ENCODE measurements around the gene FBXO15. TPM values are rescaled to one million over a fixed set of nuclear protein-coding genes. Genes with fewer than 3 reads are reported as not detected.

The FBXO15 gene
- polyA plus RNA-seq, 1 experiment, result 0.75 TPM

DNA sequence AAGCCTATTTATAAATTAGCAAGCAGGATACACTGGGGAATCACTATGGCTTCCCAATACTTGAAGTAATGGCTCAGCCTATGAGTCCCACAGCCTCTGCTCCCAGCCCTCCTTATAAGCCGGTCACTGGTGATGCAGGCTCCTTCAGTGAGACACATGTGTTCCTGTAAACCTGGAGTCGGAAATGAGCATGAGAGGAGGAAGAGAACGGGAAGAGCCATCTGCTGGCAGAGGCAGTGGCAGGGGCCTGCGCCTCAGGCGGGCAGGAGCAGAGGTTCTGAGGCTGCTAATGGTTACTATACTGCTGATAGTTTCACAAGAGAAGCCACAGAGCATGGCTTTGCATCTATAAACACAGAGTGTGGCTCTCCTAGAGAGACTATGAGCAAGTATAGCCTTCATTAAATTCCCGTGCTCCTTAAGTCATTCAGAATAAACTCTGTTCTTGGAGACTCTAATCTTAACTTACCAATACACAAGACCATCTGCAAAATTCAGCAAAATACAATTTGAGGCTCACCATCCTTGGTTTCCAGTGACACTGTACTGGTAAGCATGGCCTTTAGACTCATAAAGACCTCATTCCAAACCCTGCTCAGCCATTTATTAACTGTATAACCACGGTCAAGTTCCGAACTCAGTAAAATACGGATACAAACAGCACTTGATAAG is 63.3 kb downstream of the FBXO15 start:
- H3K36me3 ChIP-seq (ENCODE audit: control insufficient read depth, insufficient read depth, low read length), result no peaks in the 10 kb centered on the region
- CTCF ChIA-PET, result no interaction called here
- POLR2A ChIA-PET, result no interaction called here
- H3K4me3 ChIP-seq (ENCODE audit: low read depth, low read length), result no peak overlapping the region
- no peaks in the 10 kb centered on the region for H3K27me3 ChIP-seq (ENCODE audit: control insufficient read depth, insufficient read depth, low read length)
- TF ChIP-seq, protein P1, sequence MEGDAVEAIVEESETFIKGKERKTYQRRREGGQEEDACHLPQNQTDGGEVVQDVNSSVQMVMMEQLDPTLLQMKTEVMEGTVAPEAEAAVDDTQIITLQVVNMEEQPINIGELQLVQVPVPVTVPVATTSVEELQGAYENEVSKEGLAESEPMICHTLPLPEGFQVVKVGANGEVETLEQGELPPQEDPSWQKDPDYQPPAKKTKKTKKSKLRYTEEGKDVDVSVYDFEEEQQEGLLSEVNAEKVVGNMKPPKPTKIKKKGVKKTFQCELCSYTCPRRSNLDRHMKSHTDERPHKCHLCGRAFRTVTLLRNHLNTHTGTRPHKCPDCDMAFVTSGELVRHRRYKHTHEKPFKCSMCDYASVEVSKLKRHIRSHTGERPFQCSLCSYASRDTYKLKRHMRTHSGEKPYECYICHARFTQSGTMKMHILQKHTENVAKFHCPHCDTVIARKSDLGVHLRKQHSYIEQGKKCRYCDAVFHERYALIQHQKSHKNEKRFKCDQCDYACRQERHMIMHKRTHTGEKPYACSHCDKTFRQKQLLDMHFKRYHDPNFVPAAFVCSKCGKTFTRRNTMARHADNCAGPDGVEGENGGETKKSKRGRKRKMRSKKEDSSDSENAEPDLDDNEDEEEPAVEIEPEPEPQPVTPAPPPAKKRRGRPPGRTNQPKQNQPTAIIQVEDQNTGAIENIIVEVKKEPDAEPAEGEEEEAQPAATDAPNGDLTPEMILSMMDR (IDR thresholded peaks at IDR 0.05; ENCODE audit: insufficient read depth, low read depth, low read length), result no peak
- no peak for DNase-seq (ENCODE audit: low read depth)

DNA sequence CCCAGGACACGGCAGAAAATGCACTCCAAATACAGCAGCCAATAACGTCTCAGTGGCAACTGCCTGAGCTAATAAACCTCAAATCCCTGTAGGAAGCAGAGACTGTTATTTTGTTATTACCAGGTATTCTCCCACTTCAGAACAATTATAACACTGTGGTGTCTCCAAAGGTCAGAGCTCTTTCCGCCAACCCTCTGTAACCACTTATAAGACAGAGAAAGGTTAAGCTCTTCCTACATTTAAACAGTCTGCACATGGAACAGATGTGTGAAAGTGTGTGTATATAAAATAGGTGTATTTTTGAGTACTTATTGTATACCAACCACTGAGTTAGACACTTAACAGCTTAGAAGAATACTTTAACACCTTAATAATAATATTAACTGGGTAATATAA is 64.1 kb downstream of the FBXO15 start:
- Histone ChIP-seq H3K27me3 (ENCODE audit: control insufficient read depth, insufficient read depth, low read length) (no peaks in the 10 kb centered on the region), H3K36me3 (ENCODE audit: control insufficient read depth, insufficient read depth, low read length) (no peaks in the 10 kb centered on the region), H3K4me3 (ENCODE audit: low read depth, low read length) (no peak overlapping the region)
- POLR2A ChIA-PET, result interaction anchor here (0.6 kb wide), 1 partner anchor 663 kb away, joined by 3 read pairs; no protein-coding TSS in a partner anchor
- no peak for DNase-seq (ENCODE audit: low read depth)
- CTCF ChIA-PET, result interaction anchor here (1.2 to 2.5 kb wide), 8 partner anchors 9 to 1320 kb away, joined by 3 to 20 read pairs (median 10); no protein-coding TSS in a partner anchor
- TF ChIP-seq, protein P1 (IDR thresholded peaks at IDR 0.05; ENCODE audit: insufficient read depth, low read depth, low read length), result no peak

DNA sequence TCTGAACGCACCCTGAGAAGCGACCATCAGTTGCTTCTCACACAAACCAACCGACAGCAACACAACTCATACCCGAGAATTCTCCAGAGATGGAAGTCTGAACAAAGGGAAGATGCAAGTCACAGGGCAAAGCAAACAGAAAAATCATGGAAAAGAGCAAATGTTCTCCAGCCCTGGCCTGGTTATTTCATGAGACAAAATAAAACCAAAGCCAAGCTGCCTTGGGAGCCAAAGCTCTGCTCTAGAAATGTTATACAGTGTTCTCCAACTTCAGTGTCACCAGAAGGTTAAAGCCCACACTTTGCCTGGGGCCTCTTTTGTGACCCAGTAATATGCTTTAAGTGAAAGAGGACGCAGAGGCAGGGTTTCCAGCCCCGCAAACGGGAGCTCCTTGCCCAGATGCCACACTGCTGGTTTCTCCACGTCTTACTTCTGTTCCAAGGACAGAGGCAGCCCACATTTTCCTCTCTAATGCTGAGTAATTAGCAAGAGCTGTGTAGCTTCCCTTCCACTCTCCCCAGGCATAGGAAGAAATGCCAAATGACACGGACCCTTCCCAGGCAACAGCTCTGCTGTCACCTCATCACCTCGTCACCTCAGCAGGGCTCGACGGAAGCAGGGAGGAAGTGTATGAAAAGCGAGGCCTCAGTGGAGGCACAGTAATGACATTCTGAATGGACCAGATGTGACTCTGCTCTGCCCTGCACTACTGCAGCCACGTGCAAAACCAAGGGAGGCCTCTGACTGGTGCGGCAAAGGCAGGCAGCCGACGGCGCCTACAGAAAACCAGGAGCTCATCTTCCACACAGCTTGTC is 64.7 kb downstream of the FBXO15 start:
- POLR2A ChIA-PET, result interaction anchor here (0.6 kb wide), 1 partner anchor 663 kb away, joined by 3 read pairs; no protein-coding TSS in a partner anchor
- TF ChIP-seq, protein P1 (IDR thresholded peaks at IDR 0.05; ENCODE audit: insufficient read depth, low read depth, low read length), result no peak
- CTCF ChIA-PET, result interaction anchor here (0.6 to 2.5 kb wide), 11 partner anchors 9 to 1320 kb away, joined by 3 to 20 read pairs (median 8); no protein-coding TSS in a partner anchor
- no peaks in the 10 kb centered on the region for H3K36me3 ChIP-seq (ENCODE audit: control insufficient read depth, insufficient read depth, low read length)
- H3K27me3 ChIP-seq (ENCODE audit: control insufficient read depth, insufficient read depth, low read length), result no peaks in the 10 kb centered on the region
- H3K4me3 ChIP-seq (ENCODE audit: low read depth, low read length), result no peak overlapping the region
- DNase-seq (ENCODE audit: low read depth), result no peak

DNA sequence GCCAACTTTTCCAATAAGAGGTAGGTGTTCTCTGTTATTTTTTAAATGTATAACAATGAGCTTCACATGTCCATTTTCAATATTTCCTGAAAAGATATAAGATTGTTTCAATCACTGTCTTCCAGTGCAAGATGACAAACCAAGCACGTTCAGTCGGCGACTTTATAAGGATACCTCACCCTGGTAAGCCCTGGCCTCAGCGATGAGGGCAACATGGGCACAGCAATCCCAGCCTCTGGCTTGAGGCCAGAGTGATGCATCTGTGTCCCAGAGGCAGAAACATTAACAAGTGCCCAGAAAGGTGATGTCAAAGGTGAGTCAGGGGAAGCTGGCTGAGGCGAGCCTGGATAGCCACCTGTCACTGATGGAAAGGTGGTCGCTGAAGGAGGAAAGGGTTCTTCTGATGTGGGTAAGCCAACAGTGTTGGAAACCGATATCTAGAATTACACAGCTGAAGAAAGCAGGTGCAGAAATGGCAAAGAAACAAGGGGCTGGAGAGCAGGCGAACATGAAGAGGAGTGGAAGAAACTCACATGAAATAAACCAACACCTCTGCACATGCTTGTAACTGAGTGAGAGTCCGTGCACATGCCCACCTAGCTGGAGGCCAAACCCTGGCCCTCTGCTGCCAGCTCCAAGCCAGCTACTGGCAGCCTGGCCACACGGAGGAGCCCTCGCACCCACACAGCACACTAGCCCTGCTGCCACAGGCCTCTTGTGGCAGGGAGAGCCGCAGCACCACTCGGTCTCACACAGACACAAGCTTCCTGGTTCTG is 65.5 kb downstream of the FBXO15 start:
- no peak overlapping the region for H3K4me3 ChIP-seq (ENCODE audit: low read depth, low read length)
- peak; percentile 4 for DNase-seq (ENCODE audit: low read depth)
- POLR2A ChIA-PET, result no interaction called here
- CTCF ChIA-PET, result interaction anchor here (0.6 to 2.5 kb wide), 13 partner anchors 9 to 1319 kb away, joined by 3 to 20 read pairs (median 6); no protein-coding TSS in a partner anchor
- H3K27me3 ChIP-seq (ENCODE audit: control insufficient read depth, insufficient read depth, low read length), result no peaks in the 10 kb centered on the region
- no peaks in the 10 kb centered on the region for H3K36me3 ChIP-seq (ENCODE audit: control insufficient read depth, insufficient read depth, low read length)
- TF ChIP-seq, protein P1 (IDR thresholded peaks at IDR 0.05; ENCODE audit: insufficient read depth, low read depth, low read length), result peak; percentile 79

Measured in BJ (cell line).